ENCODE data around the gene SMOC2.
"Not testable (repeated sequence)": the region's sequence is repeated elsewhere in the genome, so short reads cannot be mapped to it uniquely, and the experiment has no call there.

Gene SMOC2

DNA sequence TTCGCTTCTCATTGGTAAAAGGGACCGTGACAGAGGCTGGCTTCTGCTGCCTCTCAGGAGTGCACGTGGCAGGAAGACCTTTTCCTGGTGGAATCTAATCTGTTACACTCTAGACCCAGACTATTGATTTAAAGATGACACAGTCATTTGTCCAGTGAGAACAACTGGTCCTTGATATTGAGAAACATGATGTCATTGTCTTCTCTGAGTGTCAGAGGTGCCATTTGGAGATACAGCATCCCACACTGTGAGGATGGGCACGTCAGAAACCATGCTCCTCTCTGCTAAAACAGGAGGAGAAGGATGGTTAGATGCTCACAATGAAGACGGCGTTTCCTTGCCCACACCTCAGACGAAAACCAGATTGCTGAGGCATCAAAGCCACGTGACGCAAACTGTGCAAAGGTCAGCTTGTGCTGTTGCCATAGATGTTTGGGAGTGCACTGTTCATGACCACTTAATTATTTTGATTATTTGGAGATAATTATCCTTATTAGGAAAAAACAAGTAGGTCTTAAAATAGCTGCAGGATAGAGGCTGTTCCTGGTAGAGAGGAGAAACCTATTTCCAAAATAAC lies 169.0 kb downstream of the SMOC2 start:
- FAIRE-seq: no peak

DNA sequence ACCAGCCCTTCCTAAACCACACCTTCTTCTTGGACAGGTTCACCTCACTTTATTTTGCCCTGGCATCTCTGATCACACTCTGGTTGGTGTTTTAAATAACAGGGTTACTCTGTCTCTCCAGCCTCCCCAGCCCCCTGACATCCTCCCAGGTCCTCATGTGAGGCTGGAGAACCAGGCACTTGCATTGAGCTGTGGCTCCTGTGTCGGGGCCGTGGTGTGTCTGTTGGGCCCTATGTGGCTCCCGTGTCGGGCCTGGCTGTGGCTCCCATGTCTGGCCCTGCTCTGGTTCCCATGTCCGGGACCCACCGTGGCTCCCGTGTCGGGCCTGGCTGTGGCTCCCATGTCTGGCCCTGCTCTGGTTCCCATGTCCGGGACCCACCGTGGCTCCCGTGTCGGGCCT lies 170.0 kb downstream of the SMOC2 start:
- FAIRE-seq: not testable (repeated sequence)

DNA sequence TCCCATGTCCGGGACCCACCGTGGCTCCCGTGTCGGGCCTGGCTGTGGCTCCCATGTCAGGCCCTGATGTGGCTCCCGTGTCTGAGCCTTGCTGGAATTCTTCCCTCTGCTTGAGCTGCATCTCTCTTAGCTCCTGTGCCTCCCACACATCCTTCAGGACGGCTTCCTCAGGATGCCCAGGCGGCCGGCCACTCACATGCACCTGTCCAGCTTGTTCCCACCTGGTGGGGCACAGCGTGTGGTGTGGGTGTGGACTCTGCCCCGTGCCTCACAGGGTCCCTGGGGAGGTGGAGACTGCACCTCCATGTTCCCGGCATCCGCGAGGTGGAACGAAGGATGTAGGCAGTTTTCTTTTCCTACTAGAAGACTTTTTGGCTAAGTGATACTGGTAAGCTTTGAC lies 170.7 kb downstream of the SMOC2 start:
- FAIRE-seq: no peak

DNA sequence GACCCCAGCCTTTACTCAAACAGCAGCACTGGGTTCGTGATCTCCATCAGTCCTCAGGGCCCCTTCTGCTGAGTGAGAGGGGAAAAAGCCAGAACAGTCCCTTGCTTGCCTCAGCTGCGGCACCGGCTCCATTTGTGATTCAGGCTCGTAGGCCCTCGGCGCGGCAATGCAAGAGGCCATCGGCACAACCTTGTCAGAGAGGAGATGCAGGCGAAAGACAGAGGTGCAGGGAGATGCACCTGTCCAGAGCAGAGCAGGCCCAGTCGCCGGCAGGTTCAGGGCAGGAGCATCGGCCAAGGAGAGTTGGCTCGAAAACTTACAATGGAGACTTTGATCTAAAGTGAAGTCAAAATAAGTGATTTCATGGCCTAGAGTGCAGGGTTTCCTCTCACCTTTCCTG lies 171.6 kb downstream of the SMOC2 start:
- FAIRE-seq: no peak

DNA sequence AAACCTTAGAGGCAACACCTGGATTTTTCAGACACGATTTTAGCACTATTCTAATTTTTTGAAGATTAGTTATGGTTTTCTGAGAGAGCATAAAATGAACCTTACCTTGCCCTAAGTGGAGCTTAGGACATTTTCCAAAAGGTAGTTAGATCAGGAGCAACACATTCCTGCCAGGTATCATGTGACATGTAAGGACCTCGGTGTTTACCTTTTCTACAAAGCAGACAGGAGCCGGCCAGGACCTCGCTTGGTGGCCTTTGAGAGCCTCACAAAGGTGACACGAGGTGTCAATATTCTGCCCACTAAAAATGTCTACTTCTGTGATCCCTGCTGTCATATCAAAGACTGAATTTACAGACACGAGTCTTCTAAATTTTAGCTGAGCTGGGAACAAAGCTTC lies 174.9 kb downstream of the SMOC2 start:
- no peak for FAIRE-seq

DNA sequence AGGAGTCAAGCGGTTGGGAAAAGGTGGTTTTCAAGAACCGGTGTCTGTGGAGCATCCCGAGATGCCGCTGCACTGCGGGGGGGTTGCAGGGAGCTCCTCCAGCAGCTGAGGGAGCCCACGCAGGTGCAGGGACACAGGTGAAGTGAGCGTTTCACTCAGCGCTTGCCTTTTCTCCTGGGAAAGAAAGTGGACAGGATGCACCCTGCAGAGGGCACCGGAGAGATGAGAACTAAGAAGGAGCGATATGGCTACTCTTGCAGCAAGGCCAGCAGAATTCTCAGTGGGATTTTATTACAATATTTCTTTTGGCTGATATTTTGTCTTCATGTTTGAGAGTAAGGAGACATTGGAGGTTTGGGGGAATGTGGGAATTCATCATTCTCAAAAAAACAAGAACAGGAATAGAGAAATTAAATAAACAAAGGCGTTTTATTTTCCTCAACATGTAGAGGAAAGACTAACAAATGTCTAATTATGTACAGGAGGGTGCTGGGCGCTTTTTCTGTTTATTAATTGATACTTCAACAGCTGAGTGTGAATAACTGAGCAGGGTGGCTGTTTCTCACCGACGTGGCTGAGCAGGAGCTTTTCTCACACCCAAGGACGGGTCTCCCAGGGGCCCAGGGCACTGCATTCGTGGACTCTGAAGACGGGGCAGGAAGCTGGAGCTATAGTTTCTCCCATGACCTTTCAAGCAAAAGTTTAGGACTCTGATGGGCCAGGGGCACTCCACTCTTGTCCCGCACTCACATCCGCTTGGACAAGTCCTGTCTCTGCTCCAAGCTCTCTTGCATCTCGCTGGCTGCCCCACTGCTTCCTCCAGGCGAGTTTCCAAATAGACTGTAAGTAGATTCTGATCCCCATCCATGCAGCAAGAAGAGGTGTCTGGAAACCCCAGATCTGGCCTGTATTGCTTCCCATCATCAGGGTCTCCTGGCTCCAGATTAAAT lies 176.1 kb downstream of the SMOC2 start:
- no peak for FAIRE-seq

DNA sequence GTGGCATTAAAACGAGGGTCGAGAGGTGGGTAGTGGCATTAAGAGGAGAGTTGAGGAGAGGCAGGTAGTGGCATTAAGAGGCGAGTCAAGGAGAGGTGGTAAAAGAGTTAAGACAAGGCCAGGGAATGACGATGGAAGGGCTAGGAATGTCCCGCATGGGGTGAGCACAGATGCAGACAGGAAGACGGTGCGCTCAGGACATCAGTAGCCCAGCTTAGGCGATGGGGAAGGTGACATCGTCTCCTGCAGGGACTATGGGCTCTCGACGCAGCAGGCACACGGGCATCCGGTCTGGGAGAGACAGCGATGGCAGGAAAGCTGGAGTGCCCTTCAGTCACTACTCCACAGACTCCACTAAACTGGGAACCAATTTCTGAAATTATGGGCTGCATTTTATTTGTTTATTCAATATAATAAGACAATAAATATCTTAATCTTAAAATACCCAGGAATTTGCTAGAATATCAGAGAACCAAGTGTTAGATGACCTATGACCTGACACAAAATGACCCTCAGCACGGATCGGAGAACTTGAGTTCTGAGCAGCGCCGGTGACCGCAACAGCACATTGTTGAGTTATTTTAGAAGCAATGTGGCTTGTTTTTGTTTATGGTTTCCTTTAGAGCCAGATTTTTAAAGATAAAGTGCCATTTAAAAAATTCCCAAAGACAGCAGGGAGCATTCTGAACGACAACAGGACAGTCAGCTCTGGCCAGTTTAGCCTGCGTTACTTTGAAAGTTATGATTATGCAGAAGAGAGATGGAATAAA lies 177.7 kb downstream of the SMOC2 start:
- no peak for FAIRE-seq

DNA sequence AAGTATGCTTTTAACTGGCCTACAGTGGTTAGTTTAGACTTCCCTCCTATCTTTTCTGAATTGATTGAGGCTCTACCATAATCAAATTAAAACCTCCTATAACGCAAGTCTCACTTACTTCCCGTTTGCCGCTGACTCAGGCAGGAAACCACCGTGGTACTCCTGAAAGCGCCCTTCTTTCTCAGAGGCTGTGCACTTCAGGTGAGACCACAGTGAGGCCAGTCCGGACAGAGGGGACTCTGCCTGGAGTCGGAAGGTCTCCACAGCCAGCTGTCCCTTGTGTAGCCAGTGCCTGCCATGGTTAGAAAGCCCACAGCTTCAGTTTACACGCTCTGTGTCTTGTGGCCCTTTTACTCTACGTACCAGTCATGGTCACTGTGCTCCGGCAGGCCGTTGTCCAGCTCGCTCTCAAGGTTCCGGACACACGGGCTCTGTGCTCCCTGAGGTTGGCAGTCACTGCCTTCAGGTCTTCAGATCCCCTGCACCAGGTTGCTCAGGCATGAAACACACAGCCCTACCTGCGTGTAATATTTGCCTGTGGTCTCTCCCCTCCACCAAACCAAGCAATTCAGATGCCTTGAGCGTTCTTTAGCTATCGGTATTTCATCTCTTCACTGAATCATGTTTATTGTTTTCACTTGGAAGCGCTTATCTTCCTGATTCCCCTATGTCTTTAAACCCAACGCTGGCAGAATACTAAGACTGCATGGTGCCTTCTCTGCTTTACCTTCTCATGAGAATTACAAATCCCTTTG lies 178.8 kb downstream of the SMOC2 start:
- no peak for FAIRE-seq

DNA sequence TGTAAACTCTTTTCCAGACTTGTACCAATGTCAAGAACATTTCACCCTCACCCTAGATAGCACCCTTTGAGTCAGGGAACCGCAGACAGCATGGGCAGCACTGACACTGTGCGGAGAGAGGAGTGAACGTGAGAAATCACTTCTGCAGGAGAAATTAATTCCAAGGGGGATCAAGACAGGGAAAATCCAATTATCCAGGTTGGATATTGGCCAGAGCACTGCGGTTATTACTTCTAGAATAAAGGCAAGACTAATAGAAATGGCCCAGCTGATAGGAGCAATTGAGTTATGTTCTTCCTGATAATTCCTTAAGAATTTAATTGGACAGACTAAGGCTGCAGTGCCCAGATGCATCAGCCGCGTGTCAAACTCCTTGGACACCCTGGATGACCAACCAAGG lies 179.6 kb downstream of the SMOC2 start:
- no peak for FAIRE-seq

DNA sequence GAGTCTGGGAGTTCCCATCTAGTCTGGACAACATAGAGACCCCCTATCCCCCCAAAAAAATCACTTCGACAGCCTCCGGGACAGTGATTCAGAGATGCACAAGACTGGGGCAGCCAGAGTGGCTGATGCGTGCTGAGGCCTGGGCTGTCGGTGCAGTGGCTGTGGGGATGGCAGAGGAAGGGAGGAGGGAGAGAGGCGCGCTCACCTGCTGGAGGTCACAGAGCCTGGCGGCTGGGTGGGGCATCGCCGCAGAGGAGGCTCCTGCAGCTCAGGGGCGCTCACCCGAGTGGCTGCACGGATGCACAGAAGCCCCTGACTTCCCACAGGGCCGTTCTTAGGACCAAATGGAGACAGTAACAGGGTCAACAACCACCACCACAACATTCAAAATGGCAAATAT lies 182.8 kb downstream of the SMOC2 start:
- no peak for FAIRE-seq

DNA sequence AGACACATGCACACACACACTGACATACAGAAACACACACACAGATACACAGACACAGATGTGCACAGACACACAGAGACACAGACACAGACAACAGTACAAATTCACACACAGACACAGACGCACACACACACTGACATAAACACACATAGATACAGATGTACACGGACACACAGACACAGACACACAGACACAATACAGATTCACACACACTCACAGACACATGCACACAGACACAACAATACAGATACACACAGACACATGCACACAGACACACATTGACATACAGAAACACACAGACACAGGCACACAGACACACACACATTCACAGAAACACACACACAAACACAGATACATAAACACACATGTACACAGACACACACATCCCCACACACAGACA lies 183.6 kb downstream of the SMOC2 start:
- no peak for FAIRE-seq

DNA sequence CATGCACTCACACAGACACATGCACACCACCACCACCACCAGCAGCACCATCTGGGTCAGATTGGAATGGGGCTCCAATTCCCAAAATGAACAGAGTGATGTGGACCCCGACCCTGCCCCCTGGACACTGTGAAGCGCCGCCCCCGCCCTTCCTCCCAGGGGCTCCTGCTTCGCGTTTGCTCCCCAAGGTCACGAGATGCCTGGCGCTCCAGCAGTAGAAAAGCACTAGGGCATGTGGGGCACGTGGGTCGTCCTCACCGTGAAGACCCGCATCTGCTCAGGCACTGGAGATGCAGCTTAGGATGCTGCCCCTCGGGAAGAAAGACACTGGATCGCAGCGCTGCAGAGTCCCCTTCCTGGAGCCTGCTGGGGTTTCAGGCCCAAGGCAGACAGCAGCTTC lies 184.0 kb downstream of the SMOC2 start:
- FAIRE-seq: no peak

DNA sequence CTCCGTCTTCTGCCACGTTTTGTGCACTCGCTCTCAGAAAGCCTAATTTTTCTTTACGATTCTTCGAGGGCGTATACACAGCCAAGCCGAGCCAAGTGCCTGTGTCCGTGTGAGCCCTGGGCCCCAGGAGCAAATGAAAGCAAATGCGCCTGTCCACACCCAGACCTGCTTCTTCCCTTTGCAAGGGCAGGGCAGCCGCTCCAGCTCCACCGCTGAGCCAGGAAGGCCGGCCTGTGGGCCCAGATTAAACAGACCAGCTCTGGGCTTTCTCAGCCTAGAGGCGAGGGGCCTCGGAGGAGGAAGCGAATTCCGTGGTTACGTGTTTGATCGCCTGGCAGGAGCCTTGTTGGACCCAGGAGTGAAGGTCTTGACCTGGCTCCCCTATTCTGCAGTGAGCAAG lies 184.6 kb downstream of the SMOC2 start:
- no peak for FAIRE-seq

DNA sequence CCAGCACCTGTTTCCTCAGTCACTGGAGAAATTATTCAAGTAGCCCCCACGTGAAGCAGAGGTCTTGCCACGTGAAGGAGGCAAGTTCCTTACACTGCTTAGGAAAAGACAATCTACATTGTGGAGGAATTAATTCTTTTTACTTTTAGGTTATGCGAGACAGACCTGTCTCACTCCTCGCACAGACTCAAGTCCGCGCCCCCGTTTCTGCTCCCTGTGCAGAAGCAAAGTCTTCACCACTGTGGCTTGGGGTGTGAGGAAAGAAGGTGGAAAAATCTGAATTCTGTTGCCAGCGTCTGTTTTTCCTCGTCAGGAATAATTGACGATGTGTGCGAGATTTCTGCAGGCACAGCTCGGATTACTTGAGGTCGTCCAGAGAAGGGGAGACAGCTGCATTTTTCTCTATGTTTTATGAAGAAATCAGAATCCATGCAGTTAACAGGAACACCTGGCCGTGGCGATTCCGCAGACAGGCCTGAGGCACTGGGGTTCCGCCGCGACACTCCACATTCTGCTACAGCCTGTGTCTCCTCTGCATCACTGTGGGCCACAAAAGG lies 185.1 kb downstream of the SMOC2 start:
- no peak for FAIRE-seq

DNA sequence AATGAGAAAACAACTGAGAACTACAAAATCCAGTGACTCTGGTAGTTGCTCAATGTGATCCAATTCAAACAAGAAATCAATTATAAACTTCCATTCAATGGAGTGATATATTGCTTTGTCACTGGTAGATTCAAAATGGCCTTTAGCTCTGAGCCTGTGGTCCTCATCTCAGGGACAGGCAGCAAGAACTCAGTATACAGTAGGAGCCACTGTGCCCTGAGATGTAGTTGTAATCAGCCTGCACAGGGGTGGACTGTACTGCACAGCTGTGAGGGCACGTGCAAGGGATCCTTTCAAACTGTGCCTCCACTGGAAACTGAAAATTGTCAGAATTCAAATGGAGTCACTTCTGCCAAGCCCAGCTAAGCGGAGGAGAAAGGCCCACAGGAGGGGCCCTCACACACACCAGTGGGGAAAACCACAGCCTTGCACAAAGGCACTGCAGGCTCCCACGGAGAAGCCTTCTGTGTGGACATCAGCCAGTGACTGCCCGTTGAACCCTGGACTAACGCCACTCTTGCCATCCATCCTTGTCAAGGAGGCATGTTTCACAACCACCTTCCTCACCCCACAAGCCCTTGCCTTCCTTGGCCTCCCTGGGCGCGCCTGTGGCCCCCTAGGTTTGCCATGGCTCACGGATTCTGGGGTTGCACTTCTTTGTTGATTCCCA lies 186.7 kb downstream of the SMOC2 start:
- FAIRE-seq: no peak

DNA sequence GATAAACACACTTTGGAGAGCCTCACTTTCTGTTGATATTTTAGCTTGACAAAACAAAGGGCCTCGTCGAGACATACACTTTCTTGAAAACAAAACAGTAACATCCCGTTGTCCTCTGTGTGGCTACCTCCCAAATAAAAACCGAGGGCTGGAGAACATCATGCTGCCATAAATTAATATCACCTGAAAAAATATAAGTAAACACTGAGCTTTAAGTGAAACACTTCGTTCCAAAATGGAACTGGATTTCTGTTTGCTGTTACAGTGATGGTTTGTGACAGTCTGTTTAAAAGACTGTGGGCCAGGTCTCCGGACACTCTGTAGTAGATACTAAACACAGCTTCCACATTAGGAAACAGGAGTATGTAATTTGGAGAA lies 187.2 kb downstream of the SMOC2 start:
- no peak for FAIRE-seq

DNA sequence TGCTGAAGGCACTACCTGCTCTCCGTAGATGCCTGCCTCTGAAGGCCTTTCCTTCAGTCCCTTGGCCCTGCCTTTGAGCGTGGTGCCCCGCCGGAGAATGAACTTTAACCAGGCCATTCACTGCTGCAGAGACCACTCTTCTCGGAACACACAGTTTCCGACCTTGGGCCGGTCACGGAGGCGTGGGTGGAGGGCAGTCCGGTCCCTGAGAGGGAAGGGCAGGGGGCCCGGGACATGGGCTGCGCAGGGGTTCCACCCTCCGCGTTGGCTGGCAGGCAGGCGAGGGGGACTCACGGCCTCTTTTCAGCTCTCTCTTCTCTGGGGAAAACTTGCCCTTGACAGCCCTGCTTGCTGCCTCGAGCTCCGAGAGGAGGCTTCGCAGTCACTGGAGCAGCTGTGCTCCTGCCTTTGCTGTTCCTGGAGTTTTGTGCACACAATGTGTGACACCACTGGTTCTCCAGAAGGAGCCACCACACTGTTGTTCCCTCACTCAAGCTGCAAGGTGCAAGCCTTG lies 187.8 kb downstream of the SMOC2 start:
- FAIRE-seq: no peak

DNA sequence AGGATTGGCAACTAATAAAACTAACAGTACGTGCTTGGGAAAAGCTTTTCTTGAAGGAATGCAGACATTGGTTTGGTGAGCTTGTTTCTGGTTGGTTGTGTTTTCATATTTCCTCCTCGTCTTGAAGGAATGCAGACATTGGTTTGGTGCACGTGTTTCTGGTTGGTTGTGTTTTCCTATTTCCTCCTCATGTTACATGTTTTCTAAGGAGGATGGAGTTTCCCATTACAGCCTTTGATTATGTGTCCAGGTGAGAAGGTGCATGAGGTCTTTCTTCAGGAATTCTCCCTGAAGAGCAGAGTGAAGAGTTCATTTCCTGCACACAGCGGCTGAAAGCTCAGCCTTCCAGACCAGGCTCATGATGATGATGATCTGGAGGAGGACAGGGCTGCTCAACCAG lies 190.6 kb downstream of the SMOC2 start:
- no peak for FAIRE-seq

DNA sequence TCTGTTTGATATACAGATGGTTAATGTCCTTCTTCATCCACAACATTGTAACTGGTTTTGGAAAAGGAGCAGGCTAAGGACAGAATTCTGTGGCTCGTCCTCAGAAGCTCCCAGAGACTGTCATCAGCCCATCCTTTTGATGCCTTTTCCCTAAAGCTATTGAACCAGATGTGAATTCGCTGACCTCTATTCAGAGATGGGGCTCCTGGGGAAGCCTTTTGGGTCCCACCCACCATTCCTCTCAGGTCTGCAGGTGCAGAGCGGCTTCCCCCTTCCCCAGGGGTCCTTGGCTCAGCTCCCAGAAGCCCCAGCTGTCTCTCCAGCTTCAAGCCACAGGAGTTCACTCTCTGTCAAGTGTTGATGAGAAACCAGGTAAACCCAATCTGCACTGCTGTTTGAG lies 191.7 kb downstream of the SMOC2 start:
- FAIRE-seq: no peak

DNA sequence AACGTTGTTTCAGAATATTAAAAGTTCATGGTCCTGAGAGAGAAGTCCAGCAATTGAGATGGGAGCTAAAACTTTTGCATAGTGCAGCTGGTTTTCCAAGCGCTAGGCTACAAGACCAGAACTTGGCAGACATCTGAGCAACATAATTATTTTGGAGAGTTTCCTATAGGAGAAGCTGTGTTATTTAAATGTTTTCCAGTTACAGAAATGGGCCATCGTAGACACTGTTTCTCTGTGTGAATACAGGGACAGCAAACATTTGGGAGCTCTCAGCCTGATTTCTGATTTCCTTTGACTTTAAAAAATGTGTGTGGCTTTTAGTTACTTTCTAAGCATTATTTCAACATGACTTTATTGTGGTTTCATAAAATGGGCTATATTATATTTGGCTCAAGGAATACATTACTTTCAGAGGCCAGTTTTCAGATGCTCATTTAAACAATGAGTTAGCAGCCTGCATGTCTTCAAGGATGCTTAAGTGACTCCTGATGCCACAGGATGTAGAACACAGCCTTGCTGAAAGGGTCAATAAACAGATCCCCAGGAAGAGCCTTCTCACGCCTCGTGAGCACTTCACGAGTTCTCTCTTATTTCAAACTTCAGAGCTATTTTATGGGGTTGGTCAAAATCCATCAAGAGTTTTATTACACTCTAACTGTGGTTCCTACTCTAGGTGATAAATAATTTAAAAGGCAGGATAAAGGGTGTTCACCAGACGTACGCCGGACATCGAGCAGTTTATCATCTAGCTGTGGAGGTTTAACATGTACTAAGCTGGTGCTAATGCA lies 193.8 kb downstream of the SMOC2 start:
- no peak for FAIRE-seq

All from G401.6 (cell line).